Muscle of back (tissue), 11 donors: ENCODE measurements around the gene APBB2. TPM values are rescaled to one million over a fixed set of nuclear protein-coding genes. Genes with fewer than 3 reads are reported as not detected.

ENCODE experiments used
- DNase-seq, 3 donors: peaks; one replicate each; pipeline versions ENCODE4 v3.0.0 to v3.0.0-alpha.2; 2013
- polyA plus RNA-seq, 10 donors: library from polyadenylated mRNA; unstranded; fragments of 120-200 nt; gene quantifications; one replicate each; pipeline ENCODE4 v1.2.1, GENCODE V29; 2013; ENCODE audit not compliant: insufficient read length in 10 of 10

The APBB2 gene
- polyA plus RNA-seq, 10 donors: 29.5 to 55.5 (median 44.6) TPM

- peak; percentile 75 to 88 (median 78) for DNase-seq
These were observed 72.4 kb downstream of the APBB2 start for GRCh38 chr4:41141900-41142299.

- DNase-seq: no peak
These were observed 73.9 kb downstream of the APBB2 start for GRCh38 chr4:41140410-41140809.

GRCh38 chr4:41137879-41138278, 76.5 kb downstream of the APBB2 start:
- no peak for DNase-seq

GRCh38 chr4:41136456-41136855, 77.9 kb downstream of the APBB2 start:
- no peak for DNase-seq

- DNase-seq: no peak
These were observed 78.5 kb downstream of the APBB2 start for GRCh38 chr4:41135801-41136200.

- peak in 1 of 3 donors; percentile 28 for DNase-seq
These were observed 79.8 kb downstream of the APBB2 start for GRCh38 chr4:41134581-41134980.

GRCh38 chr4:41133454-41134018, 80.8 kb downstream of the APBB2 start:
- peak in 1 of 3 donors; percentile 32 for DNase-seq

- DNase-seq: peak in 1 of 3 donors; percentile 13
These were observed 82.2 kb downstream of the APBB2 start for GRCh38 chr4:41132055-41132683.

GRCh38 chr4:41129936-41130440, 84.4 kb downstream of the APBB2 start:
- DNase-seq: no peak

GRCh38 chr4:41129128-41129754, 85.1 kb downstream of the APBB2 start:
- no peak for DNase-seq

GRCh38 chr4:41125558-41126311, 88.6 kb downstream of the APBB2 start:
- peak in 1 of 3 donors; percentile 66 for DNase-seq

GRCh38 chr4:41124916-41125548, 89.3 kb downstream of the APBB2 start:
- DNase-seq: no peak

- DNase-seq: no peak
These were observed 91.6 kb downstream of the APBB2 start for GRCh38 chr4:41122775-41123174.

- DNase-seq: no peak
These were observed 92.0 kb downstream of the APBB2 start for GRCh38 chr4:41122309-41122708.

GRCh38 chr4:41121906-41122305, 92.4 kb downstream of the APBB2 start:
- no peak for DNase-seq

GRCh38 chr4:41120297-41121217, 93.8 kb downstream of the APBB2 start:
- peak; percentile 45 to 77 (median 53) for DNase-seq

GRCh38 chr4:41119867-41120295, 94.5 kb downstream of the APBB2 start:
- DNase-seq: no peak

- no peak for DNase-seq
These were observed 102.6 kb downstream of the APBB2 start for GRCh38 chr4:41111791-41112190.

GRCh38 chr4:41110050-41110449, 104.3 kb downstream of the APBB2 start:
- no peak for DNase-seq

- DNase-seq: no peak
These were observed 105.9 kb downstream of the APBB2 start for GRCh38 chr4:41108481-41108880.
